Activated naive CD4-positive, alpha-beta T cell treated with anti-CD3 and anti-CD28 coated beads, Interleukin-2, amount 10 ng/mL, durations not matched to agents 5 hours and 36 hours (primary cell): ENCODE results near the gene SLC26A1. TPM values are rescaled to one million over a fixed set of nuclear protein-coding genes. Genes with fewer than 3 reads are reported as not detected.

Experiments
- total RNA-seq, 2 experiments: library from RNA; stranded (reverse); gene quantifications; one replicate each; pipeline ENCODE4 v1.2.3, GENCODE V29; 2021

SLC26A1 gene, protein sequence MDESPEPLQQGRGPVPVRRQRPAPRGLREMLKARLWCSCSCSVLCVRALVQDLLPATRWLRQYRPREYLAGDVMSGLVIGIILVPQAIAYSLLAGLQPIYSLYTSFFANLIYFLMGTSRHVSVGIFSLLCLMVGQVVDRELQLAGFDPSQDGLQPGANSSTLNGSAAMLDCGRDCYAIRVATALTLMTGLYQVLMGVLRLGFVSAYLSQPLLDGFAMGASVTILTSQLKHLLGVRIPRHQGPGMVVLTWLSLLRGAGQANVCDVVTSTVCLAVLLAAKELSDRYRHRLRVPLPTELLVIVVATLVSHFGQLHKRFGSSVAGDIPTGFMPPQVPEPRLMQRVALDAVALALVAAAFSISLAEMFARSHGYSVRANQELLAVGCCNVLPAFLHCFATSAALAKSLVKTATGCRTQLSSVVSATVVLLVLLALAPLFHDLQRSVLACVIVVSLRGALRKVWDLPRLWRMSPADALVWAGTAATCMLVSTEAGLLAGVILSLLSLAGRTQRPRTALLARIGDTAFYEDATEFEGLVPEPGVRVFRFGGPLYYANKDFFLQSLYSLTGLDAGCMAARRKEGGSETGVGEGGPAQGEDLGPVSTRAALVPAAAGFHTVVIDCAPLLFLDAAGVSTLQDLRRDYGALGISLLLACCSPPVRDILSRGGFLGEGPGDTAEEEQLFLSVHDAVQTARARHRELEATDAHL
- total RNA-seq: under 1 TPM in 1 of 2 experiments, not detected in 1; 0.18 TPM

DNA sequence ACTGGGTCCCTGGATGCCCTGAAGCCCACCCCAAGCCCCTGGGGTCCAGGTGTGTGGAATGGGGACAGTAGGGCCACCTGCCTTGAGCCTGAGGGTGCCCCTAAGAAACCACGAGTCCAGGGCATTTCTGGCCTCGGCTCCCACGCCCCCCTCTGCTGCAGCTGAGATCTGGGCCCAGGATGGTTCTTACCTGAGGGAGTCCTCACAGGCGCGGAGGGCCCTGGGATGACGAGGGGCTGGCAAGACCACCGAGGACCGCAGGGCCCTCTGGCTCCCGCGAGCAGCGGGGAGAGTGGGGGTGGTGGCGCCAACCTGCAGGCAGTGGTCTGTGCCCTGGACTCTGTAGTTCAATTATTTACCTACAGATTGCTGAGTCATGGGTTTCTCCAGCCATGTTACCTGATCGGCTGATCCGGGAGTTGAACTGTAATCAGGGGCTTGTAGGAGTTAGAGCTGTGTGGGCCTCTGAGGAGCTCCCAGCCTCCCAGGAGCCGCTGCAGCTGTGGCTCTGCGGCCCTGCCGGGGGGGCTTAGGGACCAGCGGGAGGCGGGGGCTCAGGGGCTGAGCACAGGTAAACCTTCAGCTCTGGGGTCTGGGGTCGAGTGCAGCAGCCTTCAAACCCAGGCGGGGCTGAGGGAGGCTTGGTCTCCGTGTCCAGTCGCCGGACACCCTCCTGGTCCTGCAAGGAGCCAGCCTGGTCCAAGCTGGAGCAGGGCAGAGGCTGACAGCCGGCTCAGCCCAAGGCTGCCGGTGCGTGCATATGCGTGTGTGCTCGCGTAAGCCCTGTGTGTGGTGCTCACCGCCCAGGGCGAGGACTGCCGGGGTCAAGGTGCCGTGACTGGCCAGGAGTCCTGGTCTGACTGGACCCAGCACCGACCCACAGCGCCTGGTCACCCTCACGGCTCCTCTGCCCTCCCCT lies at the start of gene SLC26A1:
SLC26A1 (minus strand) TSS at position 294 of the 919 bp plus-strand sequence. CDS start 1,701 bp downstream, outside the sequence.

DNA sequence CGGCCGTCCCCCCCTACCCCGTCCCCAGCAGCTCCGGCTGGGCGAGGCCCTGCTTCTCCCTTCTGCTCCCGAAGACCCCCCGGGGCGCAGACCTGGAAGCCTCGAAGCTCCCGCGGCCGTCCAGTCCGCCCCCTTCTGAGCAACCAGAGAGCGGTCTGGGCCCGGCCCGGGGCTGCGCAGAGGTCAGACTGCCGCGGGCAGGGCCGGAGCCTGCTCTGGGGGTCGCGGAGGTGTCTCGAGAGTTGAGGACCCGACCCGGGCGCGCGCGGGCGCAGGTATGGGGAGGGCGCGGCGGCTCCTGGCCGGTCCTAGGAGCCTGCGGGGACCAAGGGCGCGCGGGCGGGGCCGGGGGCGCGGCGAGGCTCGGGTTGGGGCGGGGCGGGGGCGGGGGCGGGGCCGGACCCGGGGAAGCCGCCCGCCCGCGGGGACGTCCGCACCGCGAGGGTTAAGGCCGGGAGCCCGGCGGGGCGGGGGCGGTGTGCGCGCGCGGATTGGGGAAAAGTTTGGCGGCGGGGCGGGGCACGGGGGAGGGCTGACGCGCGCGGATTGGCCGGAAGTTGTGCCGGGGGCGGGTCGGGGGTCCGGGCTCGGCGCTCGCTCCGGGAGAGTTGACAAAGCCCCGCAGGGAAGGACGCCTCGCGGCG lies 17.9 kb upstream of the SLC26A1 start, which contains the start of gene FGFRL1:
FGFRL1 (plus strand) TSS at position 605 of the 644 bp plus-strand sequence. CDS start 860 bp downstream, outside the sequence.

DNA sequence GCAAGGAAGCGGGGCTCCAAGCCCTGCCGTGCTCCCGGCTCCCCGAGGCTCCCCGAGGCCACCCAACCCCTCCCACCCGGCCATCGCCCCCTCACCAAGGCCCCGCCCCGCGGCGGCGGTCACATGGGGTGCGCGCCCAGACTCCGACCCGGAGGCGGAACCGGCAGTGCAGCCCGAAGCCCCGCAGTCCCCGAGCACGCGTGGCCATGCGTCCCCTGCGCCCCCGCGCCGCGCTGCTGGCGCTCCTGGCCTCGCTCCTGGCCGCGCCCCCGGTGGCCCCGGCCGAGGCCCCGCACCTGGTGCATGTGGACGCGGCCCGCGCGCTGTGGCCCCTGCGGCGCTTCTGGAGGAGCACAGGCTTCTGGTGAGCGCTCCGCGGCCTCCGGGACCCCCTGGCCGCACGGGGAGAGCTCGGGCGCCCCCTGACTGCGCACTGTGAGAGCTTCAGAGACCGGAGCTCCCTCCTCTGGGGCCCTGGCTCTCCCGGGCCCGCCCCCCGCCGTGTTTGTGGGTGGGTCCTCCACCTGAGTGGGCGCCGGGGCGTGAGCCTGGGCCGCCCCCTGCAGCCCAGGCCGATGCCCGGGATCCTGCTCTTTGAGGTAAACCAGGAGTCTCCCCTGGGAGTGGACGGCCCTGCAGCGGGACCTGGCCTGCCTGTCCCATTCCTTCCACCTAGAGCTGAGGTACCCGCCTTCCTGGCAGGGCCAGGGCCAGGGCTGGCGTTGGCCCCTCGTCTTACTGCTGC lies 6.2 kb downstream of the SLC26A1 start, which contains the start of gene IDUA:
IDUA (plus strand) TSS at position 166 of the 745 bp plus-strand sequence; CDS start at position 207, 41 bp downstream.

DNA sequence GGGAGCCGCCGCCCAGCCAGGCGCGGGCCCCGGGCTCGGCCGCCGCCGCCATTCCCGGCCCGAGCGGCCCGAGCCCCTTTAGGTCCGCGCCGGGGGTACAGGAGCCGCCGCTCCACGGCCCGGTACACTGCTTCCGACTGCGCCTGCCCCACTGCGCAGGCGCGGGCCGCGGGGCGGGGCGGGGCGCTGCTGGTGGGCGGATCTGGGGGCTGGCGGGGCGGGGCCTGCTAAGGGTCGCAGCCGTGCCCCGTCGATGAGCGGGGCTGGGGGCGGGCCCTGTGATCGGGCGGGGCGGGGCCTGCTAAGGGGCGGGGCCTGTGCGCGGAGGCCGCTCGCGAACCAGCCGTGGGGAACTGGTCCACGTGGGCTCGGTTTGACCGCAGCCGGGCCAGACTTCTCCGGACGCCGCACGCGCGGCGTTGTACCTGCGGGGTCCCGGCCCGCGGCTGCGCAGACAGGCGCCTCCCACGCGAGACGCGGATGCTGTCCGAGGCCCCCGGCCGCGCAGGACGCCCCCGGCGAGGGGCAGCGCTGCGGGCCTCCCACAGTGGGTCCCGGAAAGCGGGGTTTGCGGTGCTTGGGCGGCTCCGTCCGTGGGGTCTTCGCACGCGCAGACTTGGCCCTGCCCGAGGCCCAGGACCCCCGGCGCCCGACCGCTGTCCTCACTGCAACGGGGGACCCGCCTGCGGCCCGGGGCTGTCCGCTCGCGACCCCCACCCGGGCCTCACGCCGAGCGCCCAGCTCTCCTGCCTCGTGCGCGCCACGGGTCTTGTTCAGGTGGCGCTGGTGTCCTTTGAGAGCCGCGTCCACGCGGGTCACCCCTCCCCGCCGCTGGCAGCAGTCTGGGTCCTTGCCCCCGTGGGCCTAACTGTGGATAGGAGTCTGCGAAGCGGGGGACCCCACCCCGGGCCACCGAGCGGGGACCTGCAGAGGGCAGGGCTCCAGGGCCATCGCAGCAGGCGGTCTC lies 19.5 kb downstream of the SLC26A1 start, which contains the start of gene DGKQ:
DGKQ (minus strand) TSS at position 139 of the 967 bp plus-strand sequence; CDS start at position 52, 87 bp downstream.

Other genes with a start within 250 kb of the SLC26A1 start
- gene CPLX1, start 167.3 kb downstream of the SLC26A1 start, total RNA-seq: 1 to 10 TPM; 2.5 to 2.6 TPM
- gene GAK, start 61.1 kb downstream of the SLC26A1 start, total RNA-seq: 100 to 1,000 TPM; 131 to 141 TPM
- 10 to 100 TPM; 33.5 to 36.1 TPM for gene TMEM175, start 60.9 kb downstream of the SLC26A1 start, total RNA-seq
- 10 to 100 TPM; 16.8 to 18.5 TPM for gene DGKQ, start 19.8 kb downstream of the SLC26A1 start, total RNA-seq
- gene IDUA, start 6.4 kb downstream of the SLC26A1 start, total RNA-seq: 10 to 100 TPM; 38.7 to 42.6 TPM
- 1 to 10 TPM; 8.3 TPM for gene FGFRL1, start 18.2 kb upstream of the SLC26A1 start, total RNA-seq
- gene RNF212, start 120.2 kb upstream of the SLC26A1 start, total RNA-seq: 1 to 10 TPM in 1 of 2 experiments, under 1 TPM in 1; 0.65 to 1.0 TPM
- gene SPON2, start 179.2 kb upstream of the SLC26A1 start, total RNA-seq: 10 to 100 TPM; 26.4 to 27.8 TPM